Uterus (tissue), 4 donors: ENCODE results near the gene BCL2L11. TPM values are rescaled to one million over a fixed set of nuclear protein-coding genes. Genes with fewer than 3 reads are reported as not detected.

Source experiments
- DNase-seq, 2 donors: peaks; one replicate each; pipeline ENCODE4 v3.0.0-alpha.2; 2019 to 2020
- H3K27ac ChIP-seq, 2 donors: fragments of 200-600 bp; sonication (generic); 1 replicate in 1 of 2; 2 replicates in 1 of 2; pipeline ENCODE4 v1.5.1; 2016 to 2018
- H3K27me3 ChIP-seq, 2 donors: fragments of 200-600 bp; sonication (generic); one replicate each; pipeline ENCODE4 v1.5.1; 2018 to 2019; ENCODE audit warnings: control low read depth in 1 of 2
- H3K36me3 ChIP-seq, 2 donors: fragments of 200-600 bp; sonication (generic); one replicate each; pipeline ENCODE4 v1.5.1; 2019; ENCODE audit warnings: control low read depth in 1 of 2
- H3K4me1 ChIP-seq, 2 donors: fragments of 200-600 bp; sonication (generic); one replicate each; pipeline ENCODE4 v1.5.1; 2018 to 2019; ENCODE audit warnings: control low read depth in 1 of 2
- H3K4me3 ChIP-seq, 2 donors: fragments of 200-600 bp; sonication (generic); 1 replicate in 1 of 2; 2 replicates in 1 of 2; pipeline ENCODE4 v1.5.1; 2018 to 2019; ENCODE audit warnings: mild to moderate bottlenecking in 1 of 2
- H3K9me3 ChIP-seq, 2 donors: fragments of 200-600 bp; sonication (generic); one replicate each; pipeline ENCODE4 v1.5.1; 2019; ENCODE audit warnings: control low read depth in 1 of 2
- CTCF ChIP-seq, 4 experiments: fragments of 200-600 bp in 2 of 4; fragments of 450-650 bp in 2 of 4; sonication (generic) in 2 of 4; IDR thresholded peaks; one replicate each; pipeline ENCODE4 v1.5.1; 2016 to 2019; ENCODE audit warnings: antibody characterized with exemption in 4 of 4, mild to moderate bottlenecking in 2 of 4, moderate library complexity in 1 of 4
- POLR2A ChIP-seq, 2 donors: fragments of 450-650 bp; IDR thresholded peaks; one replicate each; pipeline ENCODE4 v1.6.1; 2016; ENCODE audit warnings: antibody characterized with exemption in 2 of 2, mild to moderate bottlenecking in 1 of 2, moderate library complexity in 1 of 2
- intact Hi-C: fragments of 100-400 bp; cut with DNase I; formaldehyde crosslinking; loops from one replicate; pipeline ENCODE4 v1.15.1; 2023; ENCODE audit warnings: low total_unique reads
- total RNA-seq, 4 donors: library from RNA; depleted of rRNA in 3 of 4; stranded (reverse); fragments of >200 nt in 3 of 4; gene quantifications; one replicate each; pipeline versions ENCODE4 v1.1.0 to v1.2.4, GENCODE V29; 2014 to 2023
- donor health status: DM: yes; HTN: yes; CAD: no.

The BCL2L11 gene
- total RNA-seq, 4 donors from 2014 or later = 2.0 to 21.8 (median 15.4) TPM

GRCh38 chr2:111148225-111148873, 27.6 kb downstream of the BCL2L11 start:
- DNase-seq = no peak
- H3K36me3 ChIP-seq = no peaks in the 10 kb centered on the region
- TF ChIP-seq CTCF (IDR thresholded peaks at IDR 0.05) = no peak
- no peaks in the 10 kb centered on the region for H3K4me1 ChIP-seq
- no peaks in the 10 kb centered on the region for H3K9me3 ChIP-seq
- H3K4me3 ChIP-seq = no peak overlapping the region
- no peak overlapping the region for H3K27ac ChIP-seq
- intact Hi-C loops = no loop called here
- no peaks in the 10 kb centered on the region for H3K27me3 ChIP-seq

- Histone ChIP-seq H3K4me1 (no peaks in the 10 kb centered on the region), H3K27me3 (no peaks in the 10 kb centered on the region), H3K36me3 (no peaks in the 10 kb centered on the region), H3K4me3 (no peak overlapping the region), H3K27ac (no peak overlapping the region), H3K9me3 (no peaks in the 10 kb centered on the region)
- TF ChIP-seq POLR2A (IDR thresholded peaks at IDR 0.05) = no peak
- no peak for TF ChIP-seq CTCF (IDR thresholded peaks at IDR 0.05)
- DNase-seq = no peak
- intact Hi-C loops = no loop called here
Observed at GRCh38 chr2:111148925-111149324, 28.2 kb downstream of the BCL2L11 start.

GRCh38 chr2:111149882-111150455, 29.3 kb downstream of the BCL2L11 start:
- H3K9me3 ChIP-seq = no peaks in the 10 kb centered on the region
- TF ChIP-seq CTCF (IDR thresholded peaks at IDR 0.05) (no peak), POLR2A (IDR thresholded peaks at IDR 0.05) (no peak)
- intact Hi-C loops = no loop called here
- no peak for DNase-seq
- H3K4me1 ChIP-seq = no peaks in the 10 kb centered on the region
- H3K4me3 ChIP-seq = no peak overlapping the region
- H3K27me3 ChIP-seq = no peaks in the 10 kb centered on the region
- no peak overlapping the region for H3K27ac ChIP-seq
- no peaks in the 10 kb centered on the region for H3K36me3 ChIP-seq

GRCh38 chr2:111154758-111155157, 34.0 kb downstream of the BCL2L11 start:
- Histone ChIP-seq H3K36me3 (no peaks in the 10 kb centered on the region), H3K4me1 (no peaks in the 10 kb centered on the region), H3K27me3 (no peaks in the 10 kb centered on the region), H3K9me3 (no peaks in the 10 kb centered on the region), H3K4me3 (no peak overlapping the region), H3K27ac (no peak overlapping the region)
- no peak for DNase-seq
- intact Hi-C loops = no loop called here
- TF ChIP-seq CTCF (IDR thresholded peaks at IDR 0.05) = no peak
- no peak for TF ChIP-seq POLR2A (IDR thresholded peaks at IDR 0.05)

- TF ChIP-seq CTCF (IDR thresholded peaks at IDR 0.05) (no peak), POLR2A (IDR thresholded peaks at IDR 0.05) (no peak)
- H3K27ac ChIP-seq = no peak overlapping the region
- no peak overlapping the region for H3K4me3 ChIP-seq
- no peaks in the 10 kb centered on the region for H3K4me1 ChIP-seq
- no peaks in the 10 kb centered on the region for H3K9me3 ChIP-seq
- no peaks in the 10 kb centered on the region for H3K36me3 ChIP-seq
- no peaks in the 10 kb centered on the region for H3K27me3 ChIP-seq
- no peak for DNase-seq
- intact Hi-C loops = no loop called here
Observed at GRCh38 chr2:111155610-111156009, 34.9 kb downstream of the BCL2L11 start.
